Stimulated activated CD4-positive, alpha-beta T cell treated with anti-CD3 and anti-CD28 coated beads, Interleukin-2, amount 100 ng/mL, for 24 hours (primary cell): ENCODE measurements around the gene CAB39.
"Not testable (repeated sequence)": the region's sequence is repeated elsewhere in the genome, so short reads cannot be mapped to it uniquely, and the experiment has no call there.

Experiments used
- DNase-seq, 2 donors: peaks; one replicate each; pipeline ENCODE4 v3.0.0-alpha.2; 2020

Gene CAB39

DNA sequence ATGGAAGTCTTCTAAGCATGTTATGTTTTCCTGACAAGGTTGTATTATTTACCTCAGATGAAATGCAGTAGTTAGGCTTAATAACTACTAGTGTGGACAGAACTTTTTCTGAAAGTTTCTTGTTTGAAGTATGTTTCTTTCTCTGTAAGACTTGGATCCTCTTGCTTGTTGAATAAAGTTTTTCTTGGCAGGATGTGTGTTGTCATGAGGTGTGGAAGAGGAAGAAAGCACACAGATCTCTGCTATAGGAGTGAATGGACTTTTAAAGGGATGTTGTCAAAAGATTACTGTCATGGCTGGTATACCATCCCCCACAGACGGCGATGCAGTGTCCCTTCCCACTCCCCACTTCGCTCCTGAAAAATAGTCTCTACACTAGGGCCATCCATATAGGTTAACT is 2.6 kb downstream of the CAB39 start:
- DNase-seq = no peak

DNA sequence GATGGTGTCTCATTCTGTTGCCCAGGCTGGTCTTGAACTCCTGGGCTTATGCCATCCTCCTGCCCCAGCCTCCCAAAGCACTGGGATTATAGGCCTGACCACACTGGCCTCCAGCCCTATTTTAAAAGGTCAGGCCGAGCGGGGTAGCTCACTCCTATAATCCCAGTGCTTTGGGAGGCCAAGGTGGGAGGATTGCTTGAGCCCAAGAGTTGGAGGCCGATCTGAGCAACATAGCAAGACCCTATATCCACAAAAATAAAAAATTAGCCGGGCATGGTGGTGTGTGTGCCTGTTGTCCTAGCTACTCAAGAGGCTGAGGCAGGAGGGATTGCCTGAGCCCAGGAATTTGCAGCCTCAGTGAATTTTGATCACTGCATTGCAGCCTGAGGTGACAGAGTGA is 3.9 kb downstream of the CAB39 start:
- DNase-seq = no peak

GRCh38 chr2:230717600-230717999 is 5.0 kb downstream of the CAB39 start:
- DNase-seq = no peak

- no peak for DNase-seq
Measured at GRCh38 chr2:230719340-230719739, 6.7 kb downstream of the CAB39 start.

GRCh38 chr2:230721712-230722111 is 9.1 kb downstream of the CAB39 start:
- no peak for DNase-seq

GRCh38 chr2:230722207-230722885 is 9.7 kb downstream of the CAB39 start:
- no peak for DNase-seq

- DNase-seq = peak in 1 of 2 donors; percentile 27
Measured at GRCh38 chr2:230723363-230723762, 10.7 kb downstream of the CAB39 start.

- DNase-seq = not testable (repeated sequence)
Measured at GRCh38 chr2:230724957-230725356, 12.3 kb downstream of the CAB39 start.

- no peak for DNase-seq
Measured at GRCh38 chr2:230731512-230731911, 18.9 kb downstream of the CAB39 start.

DNA sequence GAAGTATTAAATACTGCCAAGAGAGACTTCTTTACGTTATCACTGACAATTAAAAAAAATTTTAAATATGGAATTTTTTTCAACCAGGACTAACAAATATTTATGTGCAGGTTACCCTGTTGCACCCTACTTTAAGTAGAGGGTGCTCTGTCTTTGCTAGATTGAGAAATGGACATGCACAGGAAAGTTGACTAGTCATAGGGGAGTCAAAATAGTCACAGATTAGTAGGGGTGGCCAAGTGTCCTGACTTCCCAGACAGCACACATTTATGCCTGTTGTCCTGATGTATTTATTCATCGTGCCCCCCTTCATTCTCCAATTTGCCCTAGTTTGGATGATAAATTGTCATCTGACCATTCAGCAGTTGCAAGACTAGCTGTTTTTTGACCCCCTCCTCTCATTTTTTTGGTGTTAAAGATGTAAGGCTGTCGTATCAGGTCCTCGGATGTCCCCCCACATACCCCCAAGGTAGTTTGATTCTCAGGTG is 20.3 kb downstream of the CAB39 start:
- no peak for DNase-seq

DNA sequence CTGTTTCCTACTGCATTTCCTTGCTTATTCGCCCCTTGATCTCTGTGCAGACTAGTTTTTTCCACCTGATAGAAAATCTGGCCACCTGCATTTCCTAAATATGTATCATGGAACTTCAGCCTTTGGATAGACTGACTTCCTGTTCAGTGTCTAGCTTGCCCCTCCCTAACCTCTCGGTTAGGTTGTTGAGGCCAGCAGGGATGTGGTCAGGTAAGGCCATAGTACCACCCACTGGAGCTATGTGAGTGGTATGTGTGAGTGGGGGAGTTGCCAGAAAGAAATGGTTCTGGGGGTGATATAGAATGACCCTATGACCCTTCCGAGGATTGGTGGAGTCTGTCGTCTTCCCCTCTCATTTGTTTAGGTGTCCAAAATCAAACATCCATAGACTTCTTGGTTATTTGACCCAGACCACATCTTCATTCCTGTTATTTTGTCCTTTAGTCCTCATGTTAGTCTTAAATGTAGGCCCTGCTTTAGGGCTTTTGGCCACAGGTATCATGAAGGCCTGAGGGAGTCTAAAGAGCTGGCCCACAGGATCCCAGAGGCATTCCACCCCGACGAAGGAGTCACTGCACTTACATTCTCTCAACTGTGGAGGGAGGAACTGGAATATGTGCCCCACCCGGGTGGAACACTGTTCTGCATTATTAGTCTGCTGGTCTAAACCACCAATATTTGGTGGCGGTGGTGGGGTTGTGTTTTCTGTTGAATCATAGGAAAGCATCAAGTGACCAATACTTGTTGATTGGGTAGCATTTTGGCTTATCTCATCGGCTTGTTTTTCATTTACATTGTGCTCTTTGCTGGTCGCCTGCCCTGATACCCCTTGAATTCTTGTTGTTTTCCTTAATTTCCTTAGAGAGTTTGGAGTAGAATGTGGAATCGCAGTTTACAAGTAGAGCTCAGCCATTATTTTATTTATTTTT is 21.9 kb downstream of the CAB39 start:
- no peak for DNase-seq

GRCh38 chr2:230735884-230736283 is 23.2 kb downstream of the CAB39 start:
- no peak for DNase-seq

DNA sequence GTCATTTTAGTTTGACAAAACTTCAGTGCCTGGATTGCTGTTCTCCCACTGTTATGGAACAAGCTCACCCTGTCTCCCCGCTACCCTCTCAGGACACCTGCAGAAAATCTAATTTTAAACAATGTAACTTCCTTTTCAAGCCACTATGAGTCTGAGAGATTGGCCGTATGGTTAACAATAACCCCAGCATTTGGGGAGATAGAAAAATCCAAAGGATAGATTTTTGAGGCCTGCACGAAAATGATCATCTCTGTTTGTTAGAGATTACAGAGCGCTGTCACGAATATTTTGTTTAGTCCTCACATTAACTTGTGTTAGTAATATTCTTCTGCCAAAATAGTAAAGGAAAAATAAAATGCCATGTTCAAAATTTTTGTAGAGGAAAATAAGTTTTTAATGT is 24.7 kb downstream of the CAB39 start:
- no peak for DNase-seq

- no peak for DNase-seq
Measured at GRCh38 chr2:230737791-230738226, 25.2 kb downstream of the CAB39 start.

GRCh38 chr2:230738391-230738811 is 25.8 kb downstream of the CAB39 start:
- DNase-seq = no peak

- DNase-seq = no peak
Measured at GRCh38 chr2:230738924-230739323, 26.3 kb downstream of the CAB39 start.

- DNase-seq = no peak
Measured at GRCh38 chr2:230739961-230740360, 27.3 kb downstream of the CAB39 start.

GRCh38 chr2:230742781-230743180 is 30.1 kb downstream of the CAB39 start:
- no peak for DNase-seq

DNA sequence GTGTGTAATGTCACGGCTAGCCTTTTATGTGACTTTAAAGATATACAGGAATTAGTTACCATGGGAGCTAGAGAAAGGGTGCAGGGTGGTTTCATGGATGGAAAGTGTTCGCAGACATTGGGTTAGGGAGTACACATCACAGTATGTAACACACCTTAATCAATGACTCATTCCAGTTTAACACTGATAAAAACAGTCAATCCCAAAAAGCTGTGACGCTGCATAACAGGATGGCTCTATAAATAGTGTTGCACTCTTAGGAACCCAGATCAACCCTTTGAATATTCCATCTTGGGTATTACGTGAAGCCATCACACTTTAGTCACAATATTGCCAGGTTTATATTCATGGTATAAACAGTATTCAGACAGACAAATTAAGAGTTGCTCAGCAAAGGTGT is 33.6 kb downstream of the CAB39 start:
- DNase-seq = no peak

GRCh38 chr2:230748087-230748486 is 35.4 kb downstream of the CAB39 start:
- no peak for DNase-seq

DNA sequence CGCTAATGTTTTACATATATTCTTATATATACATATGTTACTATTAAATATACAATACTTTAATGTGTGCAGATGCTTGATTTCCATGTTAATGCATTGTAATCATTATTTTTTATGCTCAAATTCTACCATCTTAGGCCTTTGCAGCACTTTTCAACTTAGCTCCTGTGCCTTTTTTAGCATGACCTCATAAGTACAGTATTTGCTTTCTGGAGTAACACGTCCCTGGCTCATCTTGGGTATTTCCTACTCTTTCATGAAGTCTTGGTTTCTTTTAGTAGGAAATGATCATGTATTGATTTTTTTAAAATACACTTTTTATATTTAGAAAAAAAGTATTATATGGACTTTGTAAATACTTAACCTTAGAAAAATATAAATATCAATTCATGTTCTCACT is 36.5 kb downstream of the CAB39 start:
- no peak for DNase-seq

DNA sequence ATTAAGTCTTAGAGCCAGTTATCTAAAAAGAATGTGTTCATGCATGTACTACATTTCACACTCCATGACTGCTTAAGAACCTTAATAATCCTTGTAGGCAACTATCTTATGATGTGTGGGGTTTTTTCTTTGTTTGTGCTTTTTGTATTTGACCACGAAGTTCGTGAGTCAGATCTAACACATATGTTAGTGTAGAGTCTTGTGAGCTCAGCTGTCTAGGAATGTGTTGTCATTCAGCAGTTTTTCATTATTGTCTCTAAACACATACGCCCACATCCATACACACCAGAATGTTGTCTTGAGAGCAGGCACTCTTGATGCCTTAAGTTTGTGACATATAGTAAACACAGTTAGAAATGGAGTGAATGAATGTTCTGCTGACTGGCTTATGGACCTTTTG is 38.4 kb downstream of the CAB39 start:
- DNase-seq = no peak

GRCh38 chr2:230754200-230754599 is 41.6 kb downstream of the CAB39 start:
- no peak for DNase-seq

DNA sequence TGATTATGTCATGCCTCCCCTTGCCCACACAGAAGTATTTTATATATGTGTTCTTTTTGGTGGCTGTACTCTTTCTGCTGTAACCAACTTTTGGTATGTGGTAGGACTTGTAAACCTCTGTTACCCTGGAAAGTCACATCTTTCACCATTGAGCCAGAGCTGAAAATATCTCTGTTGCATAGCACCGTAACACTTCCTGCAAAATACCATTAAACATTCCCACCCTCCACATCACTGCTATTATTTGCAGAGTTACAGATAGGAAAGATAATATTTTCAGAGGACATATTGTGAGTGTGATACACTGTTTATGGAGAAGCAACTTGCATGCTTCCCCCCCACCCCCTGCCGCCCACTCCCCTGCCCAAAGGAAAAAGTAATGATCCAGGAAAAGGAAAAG is 44.8 kb downstream of the CAB39 start:
- DNase-seq = no peak
